Measurements from ENCODE around the gene TPH2.

TPH2 gene

DNA sequence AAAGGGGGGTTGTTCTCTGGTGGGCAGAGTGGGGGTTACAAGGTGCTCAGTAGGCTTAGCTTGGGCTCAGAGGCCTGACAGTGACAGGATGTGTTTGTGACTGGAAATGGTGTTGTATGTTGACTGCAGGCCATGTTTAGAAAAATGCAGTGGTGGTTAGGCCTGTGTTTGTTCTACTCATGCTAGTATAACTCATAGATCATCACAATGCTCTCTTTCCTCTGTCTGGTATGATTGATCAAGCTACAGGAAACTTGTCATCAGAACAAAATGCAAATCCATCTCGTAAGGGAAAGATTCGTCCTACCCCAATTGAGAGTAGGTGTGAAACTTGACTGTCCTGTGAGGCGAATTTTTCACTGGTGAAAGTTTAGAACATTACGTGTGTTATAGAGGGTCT is 11.8 kb downstream of the TPH2 start:
- WGBS, result 77% methylated on average over 4 of the region's 4 CpGs
- Histone ChIP-seq H3K14ac (ENCODE audit: low read length in 2 of 2) (no peak overlapping the region), H3K36me3 (ENCODE audit: control insufficient read depth in 1 of 2, insufficient read depth in 2 of 2, low read depth in 1 of 2, low read length in 2 of 2) (no peaks in the 10 kb centered on the region), H3K79me1 (replicated peaks; ENCODE audit: low read length, poor library complexity, severe bottlenecking) (no peaks in the 10 kb centered on the region), H2BK120ac (ENCODE audit: low read depth, low read length) (no peak overlapping the region), H2AFZ (ENCODE audit: low read depth, low read length) (no peak overlapping the region), H4K91ac (ENCODE audit: low read length) (no peak overlapping the region), H3K4ac (ENCODE audit: low read depth in 1 of 2, low read length in 2 of 2) (no peak overlapping the region), H3K27ac (ENCODE audit: low read length, poor library complexity, severe bottlenecking) (no peak overlapping the region), H3K4me2 (ENCODE audit: low read length, poor library complexity, severe bottlenecking) (no peak overlapping the region), H3K4me3 (ENCODE audit: insufficient read depth in 1 of 2, low read depth in 1 of 2, low read length in 2 of 2) (no peak overlapping the region), H3K18ac (ENCODE audit: low read depth in 1 of 2, low read length in 2 of 2) (no peak overlapping the region), H2BK15ac (ENCODE audit: low read depth, poor library complexity, severe bottlenecking) (no peak overlapping the region), H3K9me3 (ENCODE audit: control insufficient read depth, low read length) (no peaks in the 10 kb centered on the region), H3K4me1 (ENCODE audit: control insufficient read depth, insufficient read depth, low read depth, low read length) (no peaks in the 10 kb centered on the region), H3K9ac (ENCODE audit: low read length) (no peak overlapping the region), H2BK12ac (ENCODE audit: low read length in 2 of 2) (no peak overlapping the region), H2BK5ac (ENCODE audit: low read depth, low read length, poor library complexity, severe bottlenecking) (no peak overlapping the region), H3K27me3 (ENCODE audit: control insufficient read depth in 1 of 2, insufficient read depth in 1 of 2, low read length in 2 of 2) (peaks cover 5 to 7% of the 10 kb centered on the region in 2 experiments), H3K23ac (ENCODE audit: low read length in 2 of 2) (no peak overlapping the region), H2AK5ac (ENCODE audit: low read length, severe bottlenecking) (no peak overlapping the region), H4K8ac (ENCODE audit: low read length) (no peak overlapping the region)
- DNase-seq, result no peak

- no peak overlapping the region for H3K4me2 ChIP-seq (ENCODE audit: low read length, poor library complexity, severe bottlenecking)
- no peak overlapping the region for H2BK5ac ChIP-seq (ENCODE audit: low read depth, low read length, poor library complexity, severe bottlenecking)
- no peaks in the 10 kb centered on the region for H3K9me3 ChIP-seq (ENCODE audit: control insufficient read depth, low read length)
- H3K36me3 ChIP-seq (ENCODE audit: control insufficient read depth in 1 of 2, insufficient read depth in 2 of 2, low read depth in 1 of 2, low read length in 2 of 2), result no peaks in the 10 kb centered on the region
- no peak overlapping the region for H2BK12ac ChIP-seq (ENCODE audit: low read length in 2 of 2)
- H2AK5ac ChIP-seq (ENCODE audit: low read length, severe bottlenecking), result no peak overlapping the region
- H3K18ac ChIP-seq (ENCODE audit: low read depth in 1 of 2, low read length in 2 of 2), result no peak overlapping the region
- H3K4ac ChIP-seq (ENCODE audit: low read depth in 1 of 2, low read length in 2 of 2), result no peak overlapping the region
- no peak overlapping the region for H3K23ac ChIP-seq (ENCODE audit: low read length in 2 of 2)
- H3K27me3 ChIP-seq (ENCODE audit: control insufficient read depth in 1 of 2, insufficient read depth in 1 of 2, low read length in 2 of 2), result peaks cover 3 to 7% of the 10 kb centered on the region in 2 experiments
- no peak overlapping the region for H2BK15ac ChIP-seq (ENCODE audit: low read depth, poor library complexity, severe bottlenecking)
- no peak overlapping the region for H2AFZ ChIP-seq (ENCODE audit: low read depth, low read length)
- H3K27ac ChIP-seq (ENCODE audit: low read length, poor library complexity, severe bottlenecking), result no peak overlapping the region
- no peak overlapping the region for H2BK120ac ChIP-seq (ENCODE audit: low read depth, low read length)
- no peak overlapping the region for H3K14ac ChIP-seq (ENCODE audit: low read length in 2 of 2)
- no peak overlapping the region for H3K9ac ChIP-seq (ENCODE audit: low read length)
- H3K79me1 ChIP-seq (replicated peaks; ENCODE audit: low read length, poor library complexity, severe bottlenecking), result no peaks in the 10 kb centered on the region
- no peak overlapping the region for H4K91ac ChIP-seq (ENCODE audit: low read length)
- H4K8ac ChIP-seq (ENCODE audit: low read length), result no peak overlapping the region
- no peaks in the 10 kb centered on the region for H3K4me1 ChIP-seq (ENCODE audit: control insufficient read depth, insufficient read depth, low read depth, low read length)
- no peak for DNase-seq
- no peak overlapping the region for H3K4me3 ChIP-seq (ENCODE audit: insufficient read depth in 1 of 2, low read depth in 1 of 2, low read length in 2 of 2)
- WGBS, result 88% methylated on average over 4 of the region's 4 CpGs
Measured at GRCh38 chr12:71950819-71951218, 12.2 kb downstream of the TPH2 start.

- WGBS, result 81% methylated on average over 10 of the region's 13 CpGs
Measured at GRCh38 chr12:71954083-71954778, 15.6 kb downstream of the TPH2 start.

DNA sequence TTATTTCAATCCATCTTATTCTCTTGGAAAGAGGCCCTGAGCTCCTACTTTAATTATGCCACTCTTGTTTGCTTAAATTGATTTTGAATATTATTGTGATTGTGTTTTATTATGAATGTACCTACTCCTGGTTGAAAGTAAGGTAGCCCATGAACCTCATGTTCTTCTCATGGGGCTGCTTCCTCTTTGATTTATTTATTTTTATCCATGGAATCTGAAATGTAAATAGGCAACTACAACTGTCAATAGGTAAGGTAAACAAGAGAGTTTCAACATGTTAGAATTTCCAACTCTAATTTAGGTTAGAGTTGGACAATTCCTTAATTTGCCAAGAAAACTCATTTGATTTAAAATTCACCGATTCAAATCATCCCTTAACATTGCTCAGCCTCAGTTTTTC is 16.2 kb downstream of the TPH2 start:
- no peak overlapping the region for H3K14ac ChIP-seq (ENCODE audit: low read length in 2 of 2)
- WGBS, result no CpG with 5 or more reads among the region's 1 CpG
- H3K4me3 ChIP-seq (ENCODE audit: insufficient read depth in 1 of 2, low read depth in 1 of 2, low read length in 2 of 2), result no peak overlapping the region
- no peak overlapping the region for H3K4ac ChIP-seq (ENCODE audit: low read depth in 1 of 2, low read length in 2 of 2)
- no peak overlapping the region for H2AFZ ChIP-seq (ENCODE audit: low read depth, low read length)
- H3K79me1 ChIP-seq (replicated peaks; ENCODE audit: low read length, poor library complexity, severe bottlenecking), result no peaks in the 10 kb centered on the region
- H3K9ac ChIP-seq (ENCODE audit: low read length), result no peak overlapping the region
- no peak overlapping the region for H3K27ac ChIP-seq (ENCODE audit: low read length, poor library complexity, severe bottlenecking)
- no peak overlapping the region for H4K8ac ChIP-seq (ENCODE audit: low read length)
- H3K9me3 ChIP-seq (ENCODE audit: control insufficient read depth, low read length), result no peaks in the 10 kb centered on the region
- no peak overlapping the region for H4K91ac ChIP-seq (ENCODE audit: low read length)
- no peak overlapping the region for H3K4me2 ChIP-seq (ENCODE audit: low read length, poor library complexity, severe bottlenecking)
- peaks cover 4% of the 10 kb centered on the region for H3K4me1 ChIP-seq (ENCODE audit: control insufficient read depth, insufficient read depth, low read depth, low read length)
- no peak overlapping the region for H2AK5ac ChIP-seq (ENCODE audit: low read length, severe bottlenecking)
- H2BK12ac ChIP-seq (ENCODE audit: low read length in 2 of 2), result no peak overlapping the region
- H2BK15ac ChIP-seq (ENCODE audit: low read depth, poor library complexity, severe bottlenecking), result no peak overlapping the region
- H3K23ac ChIP-seq (ENCODE audit: low read length in 2 of 2), result no peak overlapping the region
- H3K36me3 ChIP-seq (ENCODE audit: control insufficient read depth in 1 of 2, insufficient read depth in 2 of 2, low read depth in 1 of 2, low read length in 2 of 2), result no peaks in the 10 kb centered on the region
- no peak overlapping the region for H3K18ac ChIP-seq (ENCODE audit: low read depth in 1 of 2, low read length in 2 of 2)
- H2BK5ac ChIP-seq (ENCODE audit: low read depth, low read length, poor library complexity, severe bottlenecking), result no peak overlapping the region
- no peaks in the 10 kb centered on the region for H3K27me3 ChIP-seq (ENCODE audit: control insufficient read depth in 1 of 2, insufficient read depth in 1 of 2, low read length in 2 of 2)
- H2BK120ac ChIP-seq (ENCODE audit: low read depth, low read length), result no peak overlapping the region
- DNase-seq, result no peak

More at GRCh38 chr12:71954083-71954778, 15.6 kb downstream of the TPH2 start:
- H4K91ac ChIP-seq (ENCODE audit: low read length), result no peak overlapping the region
- no peak overlapping the region for H2BK120ac ChIP-seq (ENCODE audit: low read depth, low read length)
- H3K4ac ChIP-seq (ENCODE audit: low read depth in 1 of 2, low read length in 2 of 2), result no peak overlapping the region
- H3K27ac ChIP-seq (ENCODE audit: low read length, poor library complexity, severe bottlenecking), result no peak overlapping the region
- H2AFZ ChIP-seq (ENCODE audit: low read depth, low read length), result no peak overlapping the region
- H3K14ac ChIP-seq (ENCODE audit: low read length in 2 of 2), result no peak overlapping the region
- no peak overlapping the region for H4K8ac ChIP-seq (ENCODE audit: low read length)
- H3K9ac ChIP-seq (ENCODE audit: low read length), result no peak overlapping the region
- no peak overlapping the region for H3K18ac ChIP-seq (ENCODE audit: low read depth in 1 of 2, low read length in 2 of 2)
- H3K23ac ChIP-seq (ENCODE audit: low read length in 2 of 2), result no peak overlapping the region
- DNase-seq, result no peak
- H2AK5ac ChIP-seq (ENCODE audit: low read length, severe bottlenecking), result no peak overlapping the region
- H2BK5ac ChIP-seq (ENCODE audit: low read depth, low read length, poor library complexity, severe bottlenecking), result no peak overlapping the region
- H3K27me3 ChIP-seq (ENCODE audit: control insufficient read depth in 1 of 2, insufficient read depth in 1 of 2, low read length in 2 of 2), result no peaks in the 10 kb centered on the region
- H2BK15ac ChIP-seq (ENCODE audit: low read depth, poor library complexity, severe bottlenecking), result no peak overlapping the region
- H3K4me2 ChIP-seq (ENCODE audit: low read length, poor library complexity, severe bottlenecking), result no peak overlapping the region
- no peak overlapping the region for H3K4me3 ChIP-seq (ENCODE audit: insufficient read depth in 1 of 2, low read depth in 1 of 2, low read length in 2 of 2)
- H3K4me1 ChIP-seq (ENCODE audit: control insufficient read depth, insufficient read depth, low read depth, low read length), result peaks cover 3% of the 10 kb centered on the region
- H3K9me3 ChIP-seq (ENCODE audit: control insufficient read depth, low read length), result no peaks in the 10 kb centered on the region
- H3K79me1 ChIP-seq (replicated peaks; ENCODE audit: low read length, poor library complexity, severe bottlenecking), result no peaks in the 10 kb centered on the region
- H2BK12ac ChIP-seq (ENCODE audit: low read length in 2 of 2), result no peak overlapping the region
- H3K36me3 ChIP-seq (ENCODE audit: control insufficient read depth in 1 of 2, insufficient read depth in 2 of 2, low read depth in 1 of 2, low read length in 2 of 2), result no peaks in the 10 kb centered on the region

Measured in mesenchymal stem cell (in vitro differentiated cells and primary cell).